Anterior cingulate cortex (tissue), 58 donors: ENCODE results near the gene RUNX2.
"Not testable (repeated sequence)": the region's sequence is repeated elsewhere in the genome, so short reads cannot be mapped to it uniquely, and the experiment has no call there.

Experiments
- DNase-seq, 58 donors: peaks; one replicate each; lab custom pipeline; 2025; lab: John Stamatoyannopoulos, UW

The RUNX2 gene

DNA sequence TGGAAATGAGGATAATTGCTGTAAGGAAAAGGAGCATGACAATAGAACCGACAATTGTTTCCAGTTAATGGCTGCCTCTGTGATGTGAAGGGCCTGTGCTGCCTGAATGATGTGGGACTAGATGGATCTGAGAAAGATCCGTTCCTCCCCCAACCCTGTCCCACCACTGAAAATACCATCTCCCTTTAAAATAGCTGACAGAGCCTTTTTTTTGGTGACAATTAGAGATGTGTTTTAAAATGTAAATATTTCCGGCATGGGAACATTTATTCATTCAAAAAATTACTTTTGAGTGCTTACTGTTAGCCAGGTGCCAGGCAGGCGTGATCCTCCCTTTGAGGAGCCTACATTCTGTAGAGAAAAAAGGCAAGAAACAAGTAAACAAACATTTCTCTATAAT, 122.0 kb downstream of the RUNX2 start:
- DNase-seq: no peak

GRCh38 chr6:45450831-45451230, 122.7 kb downstream of the RUNX2 start:
- no peak for DNase-seq

DNA sequence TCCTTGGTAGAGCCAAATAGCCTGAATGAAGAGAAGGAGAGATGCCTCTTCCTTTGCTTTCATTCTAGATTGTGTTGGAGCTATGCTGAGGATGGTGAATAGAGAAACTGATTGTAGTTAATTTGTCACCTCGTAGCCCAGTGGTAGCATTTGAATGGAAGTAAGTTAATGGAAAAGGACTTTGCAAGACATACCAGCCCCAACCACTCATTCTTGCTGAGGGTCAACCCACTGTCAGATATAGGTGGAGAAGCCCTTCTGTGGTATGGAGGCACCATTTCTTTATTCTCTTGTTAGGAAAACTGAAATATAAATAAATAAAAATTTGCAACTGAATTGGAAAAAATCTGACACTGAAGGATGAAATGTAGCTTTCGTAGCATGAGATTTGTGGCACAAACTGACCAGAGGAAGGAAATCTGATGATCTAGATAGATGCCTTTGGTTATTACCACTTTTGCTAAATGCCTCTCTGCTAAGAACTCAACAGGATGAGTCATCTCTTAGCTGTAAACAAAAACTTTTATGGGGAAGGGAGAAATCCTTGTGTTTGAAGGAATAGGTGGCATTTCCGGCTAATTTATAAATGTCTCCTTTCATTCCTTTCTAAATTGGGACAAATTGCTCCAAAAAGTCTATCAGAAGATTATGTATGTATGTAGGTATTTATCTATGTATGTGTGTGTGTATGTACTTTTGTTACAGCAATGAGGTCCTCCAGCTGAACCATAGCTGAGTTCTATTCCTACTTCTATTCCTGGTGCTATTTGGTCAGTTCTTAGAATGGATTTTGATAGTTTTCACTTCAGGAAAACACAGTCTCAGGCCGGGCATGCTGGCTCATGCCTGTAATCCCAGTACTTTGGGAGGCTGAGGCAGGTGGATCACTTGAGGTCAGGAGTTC, 126.1 kb downstream of the RUNX2 start:
- no peak for DNase-seq

DNA sequence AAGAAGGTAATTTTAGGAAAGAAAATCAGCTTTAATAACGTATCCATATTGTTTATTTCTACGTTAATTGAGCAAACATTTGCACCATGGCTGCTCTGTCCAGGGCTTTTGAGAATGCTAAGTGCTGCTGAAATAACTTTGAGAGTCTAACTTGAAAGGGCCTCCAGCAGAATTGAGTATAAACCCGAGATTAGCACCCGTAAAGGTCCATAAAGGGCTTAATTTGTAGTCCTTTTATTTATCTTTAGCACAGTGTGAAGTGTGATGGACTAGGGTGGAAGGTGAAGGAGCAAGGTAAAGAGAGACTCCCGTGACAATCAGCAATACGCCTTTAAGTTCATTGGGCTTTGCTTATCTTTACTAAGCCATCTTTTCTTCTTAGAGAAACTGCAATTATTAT, 127.3 kb downstream of the RUNX2 start:
- no peak for DNase-seq

DNA sequence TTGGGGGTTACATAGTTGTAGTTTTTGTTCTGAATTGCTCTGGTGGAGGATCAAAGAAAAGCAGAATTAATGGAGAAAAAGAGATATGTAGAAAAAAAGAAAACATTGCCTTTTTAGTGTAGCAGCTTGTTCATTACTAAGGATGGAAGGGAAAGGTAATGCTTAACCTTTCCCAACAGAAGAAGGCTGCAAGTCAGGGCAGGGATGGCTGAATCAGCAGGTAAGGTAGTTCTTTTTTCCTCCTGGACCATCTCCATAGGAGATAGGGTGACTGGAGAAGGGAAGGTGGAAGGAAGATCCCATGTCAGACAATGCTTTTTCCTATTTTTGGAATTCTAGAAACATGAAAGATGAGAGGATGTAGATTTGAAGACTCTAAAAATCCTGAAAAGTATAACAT, 129.0 kb downstream of the RUNX2 start:
- no peak for DNase-seq

DNA sequence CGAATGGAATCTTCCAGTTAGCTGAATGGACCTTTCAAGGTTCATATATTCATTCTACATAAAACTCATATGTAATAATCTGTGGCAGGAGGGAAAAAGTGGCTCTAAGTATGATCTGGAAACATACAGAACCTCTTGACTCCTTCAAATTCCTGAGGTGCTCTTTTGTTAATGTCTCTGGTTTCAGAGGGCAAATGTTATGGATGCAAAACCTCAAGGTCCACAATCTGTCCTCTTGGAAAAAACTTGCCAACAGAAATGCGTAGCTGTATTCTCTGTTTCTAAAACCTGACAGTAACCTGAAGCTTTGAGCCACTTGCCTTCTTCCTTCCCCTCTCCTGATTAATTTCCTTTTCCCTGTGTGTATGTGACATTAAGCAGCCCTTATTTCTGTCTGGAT, 130.5 kb downstream of the RUNX2 start:
- no peak for DNase-seq

- DNase-seq: no peak
These were observed 132.0 kb downstream of the RUNX2 start for GRCh38 chr6:45460166-45460565.

GRCh38 chr6:45461486-45461885, 133.4 kb downstream of the RUNX2 start:
- DNase-seq: no peak

DNA sequence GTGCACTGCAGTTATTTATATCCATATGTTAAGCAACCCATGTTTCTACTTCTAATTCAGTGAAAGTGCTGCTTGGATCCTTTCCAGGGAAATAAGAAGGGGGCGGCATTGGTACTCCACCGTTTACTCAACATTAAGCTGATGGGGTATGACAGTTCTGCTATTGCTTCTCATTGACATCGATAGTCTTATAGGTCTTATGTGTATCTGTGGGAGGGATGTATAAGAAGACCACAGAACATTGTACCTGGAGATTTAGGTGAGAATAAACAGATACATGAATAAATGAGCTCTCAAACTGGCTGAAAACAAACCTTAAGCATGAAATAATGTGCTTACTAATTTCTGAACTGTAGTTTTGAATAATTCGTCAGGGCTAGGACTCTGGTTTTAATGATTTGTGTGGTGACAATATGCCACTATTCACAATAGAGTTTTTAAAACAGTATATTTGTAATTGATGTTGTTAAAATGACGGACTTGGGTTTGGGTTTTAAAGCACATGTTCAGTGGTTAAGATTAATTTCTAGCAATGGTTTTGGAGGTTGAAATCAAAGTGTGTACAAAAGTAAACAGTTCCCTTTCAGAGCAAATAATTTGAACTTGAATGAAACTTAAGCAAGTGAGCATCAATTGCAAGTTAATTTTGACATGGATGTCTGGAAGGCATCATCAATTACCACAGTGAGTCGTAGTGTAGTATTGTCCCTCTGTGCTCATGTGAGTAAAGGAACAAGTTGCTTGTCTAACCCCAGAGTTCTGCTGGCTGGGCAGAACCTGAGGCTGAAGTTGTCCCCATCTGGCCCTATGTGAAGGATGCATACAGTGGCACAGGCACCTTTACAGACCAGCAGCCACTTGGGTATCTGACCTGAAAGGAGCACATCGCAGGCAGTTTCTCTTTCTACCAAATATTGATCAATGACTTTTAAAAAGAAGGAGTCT, 134.3 kb downstream of the RUNX2 start:
- DNase-seq: no peak

DNA sequence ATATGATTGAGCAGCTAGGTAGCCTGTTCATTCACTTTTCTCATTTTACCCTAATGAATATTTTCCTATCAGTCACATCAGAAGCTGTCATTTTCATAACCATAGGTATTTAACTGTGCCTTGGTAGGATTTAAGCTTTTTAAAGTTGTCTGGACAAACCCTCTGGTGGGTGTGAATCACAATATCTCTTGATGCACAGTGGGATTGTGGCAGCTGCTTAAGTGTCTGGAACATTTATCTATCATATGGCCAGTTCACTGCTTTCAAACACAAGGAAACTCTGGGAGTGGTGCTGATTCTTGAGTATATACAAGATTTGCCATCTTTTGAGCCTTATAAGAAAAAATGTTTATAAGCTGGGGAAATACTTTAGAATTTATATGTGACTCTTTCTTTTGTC, 136.6 kb downstream of the RUNX2 start:
- no peak for DNase-seq

- DNase-seq: no peak
These were observed 138.6 kb downstream of the RUNX2 start for GRCh38 chr6:45466686-45467085.

GRCh38 chr6:45467417-45467816, 139.3 kb downstream of the RUNX2 start:
- DNase-seq: not testable (repeated sequence)

GRCh38 chr6:45467853-45468252, 139.7 kb downstream of the RUNX2 start:
- DNase-seq: no peak

DNA sequence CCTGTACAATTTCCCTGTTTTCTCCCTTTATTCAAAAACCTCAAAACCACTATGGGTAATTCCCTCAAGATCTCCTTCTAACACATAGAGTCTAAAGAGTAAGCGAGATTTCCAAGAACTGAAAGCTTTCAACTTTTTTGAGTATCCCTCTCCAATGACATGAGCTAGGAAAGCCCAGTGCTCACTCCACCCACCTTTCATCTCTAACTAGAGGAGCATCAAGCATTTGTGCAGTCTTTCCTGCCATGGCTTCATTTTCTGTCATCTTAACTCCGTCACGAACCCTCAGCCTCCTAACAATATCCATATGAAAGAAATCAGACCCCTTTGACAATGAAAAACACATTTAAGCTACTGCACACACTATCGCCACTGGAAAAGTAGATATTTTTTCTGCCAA, 141.5 kb downstream of the RUNX2 start:
- no peak for DNase-seq

GRCh38 chr6:45470131-45470738, 142.1 kb downstream of the RUNX2 start:
- DNase-seq: no peak

DNA sequence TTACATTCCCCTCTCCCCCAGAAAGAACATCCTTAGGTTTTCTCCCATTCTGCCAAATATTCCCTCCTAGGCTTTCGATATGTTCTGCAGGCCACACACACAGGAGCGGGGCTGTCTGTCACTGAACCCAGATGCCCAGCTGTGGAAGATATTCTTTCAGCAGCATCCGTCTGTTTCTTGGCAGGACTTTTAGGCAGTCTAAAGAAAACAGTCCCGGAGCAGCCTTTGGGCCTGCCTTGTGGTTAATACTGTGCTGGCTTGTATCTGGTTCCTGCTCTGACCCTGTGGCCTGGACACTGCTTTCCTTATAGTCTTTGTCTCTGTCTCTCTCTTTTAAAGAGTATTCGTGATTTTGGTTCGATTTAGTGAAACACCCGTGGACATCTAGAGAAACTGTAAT, 144.3 kb downstream of the RUNX2 start:
- DNase-seq: peak in 5 of 58 donors; percentile 12 to 55 (median 20)

DNA sequence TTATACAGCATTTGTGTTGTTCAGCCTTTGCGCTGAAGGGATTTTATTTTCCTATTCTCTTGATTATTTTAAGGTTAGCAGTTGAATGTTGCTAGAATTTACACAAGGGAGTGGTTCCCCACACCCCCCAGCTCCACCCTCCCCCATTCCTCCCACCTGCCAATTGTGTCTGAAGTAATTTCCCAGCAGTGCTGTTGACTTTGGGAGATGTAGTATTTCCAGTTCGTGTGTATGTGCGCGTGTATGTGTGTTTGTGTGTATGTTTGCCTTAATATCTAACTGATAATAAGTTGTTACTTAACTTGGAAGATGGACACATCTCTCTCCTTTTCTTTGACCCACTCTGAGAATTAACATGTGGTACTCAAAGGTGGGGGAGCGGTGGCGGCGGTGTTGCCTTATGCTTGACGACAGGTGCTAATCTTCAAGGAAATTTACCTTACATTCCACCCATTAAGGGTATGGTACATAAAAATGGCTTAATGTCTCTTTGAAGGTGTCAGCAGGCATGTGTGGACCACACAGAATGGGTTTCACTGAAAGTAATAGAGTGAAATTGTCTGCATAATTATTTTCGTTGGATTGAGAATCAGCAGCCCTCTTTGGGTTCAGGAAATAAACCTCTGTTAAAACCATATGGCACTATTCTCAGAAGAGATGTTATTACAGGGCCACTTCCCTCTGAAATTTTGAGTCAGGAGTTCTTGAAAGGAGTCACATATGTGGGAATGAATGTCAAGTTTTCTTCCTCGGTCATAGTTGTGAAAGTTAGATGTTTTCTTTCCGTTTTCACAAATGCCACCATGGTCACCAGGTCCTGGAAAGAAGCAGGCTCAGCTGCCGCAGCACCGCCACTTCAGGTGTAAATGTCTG, 145.2 kb downstream of the RUNX2 start:
- DNase-seq: no peak

GRCh38 chr6:45474376-45474775, 146.2 kb downstream of the RUNX2 start:
- peak in 1 of 58 donors; percentile 4 for DNase-seq

GRCh38 chr6:45476341-45476740, 148.2 kb downstream of the RUNX2 start:
- peak in 7 of 58 donors; percentile 6 to 59 (median 29) for DNase-seq

GRCh38 chr6:45477278-45477677, 149.1 kb downstream of the RUNX2 start:
- no peak for DNase-seq
